HepG2 (cell line): ENCODE data around the gene ENTPD6. TPM values are rescaled to one million over a fixed set of nuclear protein-coding genes. Genes with fewer than 3 reads are reported as not detected.
A peak's percentile ranks its signal among the peaks of the same experiment; 100 is the strongest.

ENCODE experiments used
- ARID5B ChIP-seq: IDR thresholded peaks from 2 replicates; pipeline ENCODE4 v1.4.0; 2020; ENCODE audit warnings: mild to moderate bottlenecking, missing genetic modification reagents
- HIVEP1 ChIP-seq: sonication (generic); formaldehyde crosslinking; IDR thresholded peaks from 2 replicates; pipeline ENCODE4 v1.4.0; 2020; ENCODE audit warnings: mild to moderate bottlenecking, missing genetic modification reagents
- MATR3 ChIP-seq: sonication (generic); formaldehyde crosslinking; IDR thresholded peaks from 2 replicates; pipeline ENCODE4 v1.4.0; 2020; ENCODE audit warnings: missing genetic modification reagents
- NCOA5 ChIP-seq: sonication (generic); formaldehyde crosslinking; IDR thresholded peaks from 2 replicates; pipeline ENCODE4 v1.4.0; 2020; ENCODE audit warnings: missing genetic modification reagents
- PRDM4 ChIP-seq: sonication (generic); formaldehyde crosslinking; IDR thresholded peaks from 2 replicates; pipeline ENCODE4 v1.9.0; 2021; ENCODE audit warnings: missing genetic modification reagents, borderline replicate concordance
- ZBTB10 ChIP-seq: sonication (generic); formaldehyde crosslinking; IDR thresholded peaks from 2 replicates; pipeline ENCODE4 v1.4.0; 2020; ENCODE audit warnings: missing genetic modification reagents, borderline replicate concordance
- ZBTB49 ChIP-seq: sonication (generic); formaldehyde crosslinking; IDR thresholded peaks from 2 replicates; pipeline ENCODE4 v1.4.0; 2020; ENCODE audit warnings: missing genetic modification reagents, borderline replicate concordance
- ZKSCAN1 ChIP-seq: fragments of 150-350 bp; IDR thresholded peaks from 2 replicates; pipeline ENCODE4 v1.6.1; 2014; ENCODE audit warnings: low read length
- ZNF510 ChIP-seq: sonication (generic); formaldehyde crosslinking; IDR thresholded peaks from 2 replicates; pipeline ENCODE4 v1.4.0; 2020; ENCODE audit warnings: low read depth, mild to moderate bottlenecking, missing genetic modification reagents
- ZNF724P ChIP-seq: sonication (generic); formaldehyde crosslinking; IDR thresholded peaks from 2 replicates; pipeline ENCODE4 v1.8.0; 2022; ENCODE audit warnings: missing genetic modification reagents, borderline replicate concordance
- polyA plus RNA-seq, 8 experiments: library from polyadenylated mRNA; depleted of rRNA in 3 of 8; stranded (reverse) in 7 of 8; unstranded in 1 of 8; fragments of >200 nt; fragmentation: Illumina TruSeq in 4 of 8; extraction: Trizol in 4 of 8; gene quantifications; 2 replicates each; pipeline versions ENCODE4 v1.2.1 to v1.2.3, GENCODE V29; 2011 to 2016; ENCODE audit warnings: low read depth in 4 of 8, missing spikeins in 1 of 8, mixed read lengths in 1 of 8; ENCODE audit not compliant: insufficient read depth in 1 of 8
- total RNA-seq, 5 experiments: library from RNA; depleted of rRNA; stranded (reverse); fragments of >200 nt; fragmentation: Illumina TruSeq; extraction: Trizol; gene quantifications; 2 replicates each; pipeline ENCODE4 v1.2.3, GENCODE V29; 2016; ENCODE audit warnings: low read depth in 1 of 5

ENTPD6 gene
- total and polyA plus RNA-seq, 2 of the 13 experiments (the other 11 are each of a cell fraction or from before 2014, with no cell fraction given), result 164 to 172 TPM

GRCh38 chr20:25247956-25248785 lies 52.7 kb downstream of the ENTPD6 start, which contains the start of gene PYGB (continued):
- TF ChIP-seq ZNF510 (CRISPR knock-in tag) (0 out of 2 replicates have a peak, but pooled peaks have one; percentile 53), ZNF724P (CRISPR knock-in tag) (peak; percentile 97), NCOA5 (CRISPR knock-in tag) (no peak), ZKSCAN1 (no peak), ZBTB49 (CRISPR knock-in tag) (peak; percentile 89; the same call in 1 of the 2 replicates), PRDM4 (CRISPR knock-in tag) (0 out of 2 replicates have a peak, but pooled peaks have one; percentile 23), ZBTB10 (CRISPR knock-in tag) (0 out of 2 replicates have a peak, but pooled peaks have one; percentile 63), MATR3 (CRISPR knock-in tag) (0 out of 2 replicates have a peak, but pooled peaks have one; percentile 73), ARID5B (CRISPR knock-in tag) (peak; percentile 82), HIVEP1 (CRISPR knock-in tag) (peak; percentile 70; the same call in 1 of the 2 replicates)
